ENCODE results near the gene FANCF.
"Not testable (repeated sequence)": the region's sequence is repeated elsewhere in the genome, so short reads cannot be mapped to it uniquely, and the experiment has no call there.

Gene FANCF, protein sequence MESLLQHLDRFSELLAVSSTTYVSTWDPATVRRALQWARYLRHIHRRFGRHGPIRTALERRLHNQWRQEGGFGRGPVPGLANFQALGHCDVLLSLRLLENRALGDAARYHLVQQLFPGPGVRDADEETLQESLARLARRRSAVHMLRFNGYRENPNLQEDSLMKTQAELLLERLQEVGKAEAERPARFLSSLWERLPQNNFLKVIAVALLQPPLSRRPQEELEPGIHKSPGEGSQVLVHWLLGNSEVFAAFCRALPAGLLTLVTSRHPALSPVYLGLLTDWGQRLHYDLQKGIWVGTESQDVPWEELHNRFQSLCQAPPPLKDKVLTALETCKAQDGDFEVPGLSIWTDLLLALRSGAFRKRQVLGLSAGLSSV

DNA sequence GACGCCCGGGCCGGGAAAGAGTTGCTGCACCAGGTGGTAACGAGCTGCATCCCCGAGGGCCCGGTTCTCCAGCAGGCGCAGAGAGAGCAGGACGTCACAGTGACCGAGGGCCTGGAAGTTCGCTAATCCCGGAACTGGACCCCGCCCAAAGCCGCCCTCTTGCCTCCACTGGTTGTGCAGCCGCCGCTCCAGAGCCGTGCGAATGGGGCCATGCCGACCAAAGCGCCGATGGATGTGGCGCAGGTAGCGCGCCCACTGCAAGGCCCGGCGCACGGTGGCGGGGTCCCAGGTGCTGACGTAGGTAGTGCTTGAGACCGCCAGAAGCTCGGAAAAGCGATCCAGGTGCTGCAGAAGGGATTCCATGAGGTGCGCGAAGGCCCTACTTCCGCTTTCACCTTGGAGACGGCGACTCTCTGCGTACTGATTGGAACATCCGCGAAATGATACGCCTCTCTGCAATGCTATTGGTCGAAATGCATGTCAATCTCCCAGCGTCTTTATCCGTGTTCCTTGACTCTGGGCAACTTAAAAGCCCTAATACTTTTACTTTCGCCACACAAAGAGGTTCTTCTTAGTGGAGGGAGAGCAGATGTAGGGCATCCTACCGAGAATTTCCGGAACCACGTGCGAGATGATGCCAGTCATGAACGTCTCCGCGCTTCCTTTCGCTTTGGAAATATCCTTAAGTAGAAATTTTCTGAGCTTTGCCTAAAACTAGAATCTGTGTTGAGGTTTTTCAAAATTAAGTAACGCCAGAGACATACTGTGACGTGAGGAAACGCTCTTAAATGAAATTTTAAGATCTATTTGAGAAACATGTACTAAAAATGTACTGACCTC is at the start of gene FANCF:
Gene FANCF (minus strand): TSS at position 376 of the 840 bp plus-strand sequence. CDS start 13 bp downstream, at position 363.
- DNase-seq (ENCODE audit: low read depth): peak; percentile 98

- no peak for DNase-seq (ENCODE audit: low read depth)
Observed at GRCh38 chr11:22674470-22675439, 49.1 kb upstream of the FANCF start.

GRCh38 chr11:22671751-22672150 is 46.1 kb upstream of the FANCF start:
- no peak for DNase-seq (ENCODE audit: low read depth)

DNA sequence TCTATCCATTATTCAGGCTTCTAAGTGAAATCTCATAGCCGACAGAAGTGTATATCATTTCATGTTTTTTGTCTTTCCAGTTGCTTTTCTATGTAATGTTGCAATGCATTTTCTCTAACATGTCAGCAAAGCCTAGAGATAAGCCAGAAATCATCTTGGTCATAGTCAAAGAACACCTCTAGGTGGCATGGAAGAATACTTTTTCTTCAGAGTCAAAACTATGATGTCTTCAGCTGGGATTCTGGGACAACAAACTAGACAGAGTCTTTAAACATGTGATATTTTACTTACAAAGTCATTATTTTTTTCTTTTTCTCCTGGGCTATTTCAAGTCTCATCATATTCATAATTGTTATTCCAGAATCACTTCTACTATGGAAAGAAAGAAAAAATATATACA is 45.2 kb upstream of the FANCF start:
- no peak for DNase-seq (ENCODE audit: low read depth)

DNA sequence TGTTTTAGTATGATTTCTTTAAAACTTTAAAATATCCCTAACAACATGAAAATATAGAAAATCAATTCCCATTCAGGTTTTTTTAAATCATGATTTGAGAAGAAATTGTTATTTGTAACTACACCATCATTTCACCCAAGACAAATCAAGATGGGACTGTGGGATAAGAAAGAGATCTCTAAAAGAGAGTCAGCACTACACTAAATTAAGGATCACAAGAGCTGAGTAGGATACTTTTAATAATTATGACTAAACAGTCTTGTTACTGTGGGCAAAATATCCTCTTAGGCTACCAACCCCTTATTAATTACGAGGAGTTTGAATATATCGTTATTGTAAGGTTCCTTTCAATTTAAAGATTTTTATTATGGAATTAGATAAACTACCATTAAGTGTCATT is 43.7 kb upstream of the FANCF start:
- DNase-seq (ENCODE audit: low read depth): no peak

DNA sequence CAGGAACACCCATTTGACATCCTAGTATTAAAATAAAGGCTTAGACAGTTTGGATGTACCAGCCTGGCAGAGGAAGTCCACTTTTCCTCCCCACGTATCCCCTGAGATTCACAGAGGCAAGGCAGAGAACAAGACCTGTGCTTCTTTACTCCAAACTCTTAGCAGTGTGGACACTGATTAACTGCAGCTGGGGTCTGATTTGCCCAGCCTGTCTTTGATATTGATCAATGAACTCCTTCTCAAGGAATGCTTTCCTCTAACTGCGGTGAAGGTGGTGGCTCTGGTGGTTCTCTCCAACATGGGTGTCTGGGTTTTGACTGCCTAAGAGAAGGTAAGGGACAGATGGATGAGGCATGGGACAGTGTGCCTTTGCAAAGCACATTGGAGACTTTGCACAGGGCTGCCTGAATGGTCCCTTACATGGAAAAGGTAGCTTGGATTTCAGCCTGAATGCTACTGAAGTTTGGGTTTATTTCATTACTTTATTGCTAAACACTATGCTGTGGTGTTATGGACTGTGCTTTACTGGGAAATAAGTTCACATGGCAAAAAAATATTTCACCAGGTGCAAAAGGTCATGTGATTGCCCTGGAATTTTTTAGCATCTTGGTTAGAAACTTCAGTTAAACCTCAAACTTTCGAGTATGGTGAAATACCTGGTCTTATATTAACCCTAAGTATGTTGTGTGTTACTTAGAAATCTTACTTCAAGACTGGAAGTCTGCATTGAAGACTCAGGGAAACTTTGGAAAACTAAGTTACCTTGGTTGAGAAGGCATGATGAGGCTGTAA is 42.6 kb upstream of the FANCF start:
- DNase-seq (ENCODE audit: low read depth): no peak

DNA sequence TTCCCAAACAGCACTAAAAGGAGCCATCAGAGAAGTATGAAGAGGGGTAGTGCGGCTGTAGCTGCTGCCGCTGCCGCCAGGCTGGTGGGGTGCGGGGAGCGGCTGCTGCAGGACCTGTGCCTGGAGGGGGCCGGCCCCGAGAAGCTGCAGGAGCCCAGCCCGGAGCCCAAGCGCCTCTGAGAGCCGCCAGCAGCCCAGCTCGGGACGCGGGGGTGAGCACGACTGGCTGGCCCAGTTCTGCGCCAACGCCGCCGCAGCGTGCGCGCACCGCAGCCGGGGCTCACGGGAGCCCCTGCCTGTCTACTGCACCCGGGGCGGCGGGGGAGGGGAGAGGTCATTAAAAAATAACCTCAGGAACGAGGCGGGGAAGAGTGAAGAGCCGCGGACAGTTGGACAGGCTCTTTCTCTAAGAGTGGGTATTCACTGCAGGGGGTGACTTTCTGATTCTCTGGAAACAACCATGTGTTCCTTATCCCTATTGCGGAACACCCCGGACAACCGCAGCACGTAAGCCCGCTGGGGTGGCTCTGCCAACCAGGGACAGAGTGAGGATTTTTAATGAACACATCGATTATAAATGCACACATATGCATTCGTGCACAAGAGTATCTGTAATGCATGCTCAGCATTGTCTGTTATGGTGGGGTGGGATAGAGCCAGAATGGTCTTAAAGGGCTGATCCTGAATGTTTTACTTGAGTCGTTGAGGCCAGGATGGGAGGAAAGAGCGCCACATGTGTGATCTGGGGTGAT is 41.2 kb upstream of the FANCF start:
- peak; percentile 3 for DNase-seq (ENCODE audit: low read depth)

GRCh38 chr11:22666325-22666687 is 40.7 kb upstream of the FANCF start, which contains the start of gene GAS2:
Gene GAS2, plus strand, starts transcription at chr11:22666611. Its CDS starts 8,259 bp downstream, at chr11:22674870.
- DNase-seq (ENCODE audit: low read depth): no peak

GRCh38 chr11:22659783-22660182 is 34.2 kb upstream of the FANCF start:
- no peak for DNase-seq (ENCODE audit: low read depth)

- no peak for DNase-seq (ENCODE audit: low read depth)
Observed at GRCh38 chr11:22657101-22657694, 31.6 kb upstream of the FANCF start.

GRCh38 chr11:22656130-22656529 is 30.5 kb upstream of the FANCF start:
- DNase-seq (ENCODE audit: low read depth): no peak

GRCh38 chr11:22652346-22652745 is 26.7 kb upstream of the FANCF start:
- DNase-seq (ENCODE audit: low read depth): not testable (repeated sequence)

GRCh38 chr11:22641559-22641958 is 15.9 kb upstream of the FANCF start:
- no peak for DNase-seq (ENCODE audit: low read depth)

DNA sequence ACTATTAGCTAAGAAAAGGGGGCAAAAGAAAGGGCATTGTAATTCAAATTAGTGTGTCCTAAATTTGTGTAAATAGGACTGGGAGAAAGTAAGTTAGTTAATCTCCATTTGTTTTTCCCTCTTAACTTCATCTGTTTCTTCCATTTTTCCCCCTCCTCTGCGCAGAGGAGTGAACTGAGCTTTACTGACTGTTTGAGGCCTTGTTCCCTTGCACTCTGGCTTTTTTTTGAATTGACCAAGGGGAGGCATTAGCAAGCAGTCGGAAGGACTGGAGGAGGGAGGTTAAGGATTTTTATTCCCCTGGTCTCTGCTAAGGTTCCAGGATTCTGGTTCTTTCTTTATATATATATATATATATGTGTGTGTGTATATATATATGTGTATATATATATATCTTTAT is 15.2 kb upstream of the FANCF start:
- DNase-seq (ENCODE audit: low read depth): no peak

GRCh38 chr11:22635689-22636088 is 10.1 kb upstream of the FANCF start:
- DNase-seq (ENCODE audit: low read depth): no peak

- peak; percentile 16 for DNase-seq (ENCODE audit: low read depth)
Observed at GRCh38 chr11:22634897-22635629, 9.4 kb upstream of the FANCF start.

GRCh38 chr11:22633354-22633902 is 7.8 kb upstream of the FANCF start:
- no peak for DNase-seq (ENCODE audit: low read depth)

DNA sequence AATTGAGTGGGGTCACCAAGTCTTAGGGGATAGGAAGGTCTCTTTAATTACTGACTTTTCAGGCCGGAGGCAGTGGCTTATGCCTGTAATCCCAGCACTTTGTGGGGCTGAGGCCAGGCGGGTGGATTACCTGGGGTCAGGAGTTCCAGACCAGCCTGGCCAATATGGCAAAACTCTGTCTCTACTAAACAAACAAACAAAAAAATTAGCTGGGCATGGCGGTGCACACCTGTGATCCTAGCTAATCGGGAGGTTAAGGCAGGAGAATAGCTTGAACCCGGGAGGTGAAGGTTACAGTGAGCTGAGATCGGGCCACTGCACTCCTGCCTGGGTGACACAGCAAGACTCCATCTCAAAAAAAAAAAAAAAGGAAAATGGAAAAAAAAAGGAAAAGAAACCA is 1.8 kb upstream of the FANCF start:
- DNase-seq (ENCODE audit: low read depth): no peak

All from EH (cell line).